ENCODE measurements around the gene OBSCN.

Gene OBSCN

GRCh38 chr1:228364068-228364705, 156.3 kb downstream of the OBSCN start:
- no peak for DNase-seq (ENCODE audit: low spot score)
- no peak for FAIRE-seq

GRCh38 chr1:228364706-228365213, 156.9 kb downstream of the OBSCN start:
- FAIRE-seq, result no peak

GRCh38 chr1:228365271-228366061, 157.6 kb downstream of the OBSCN start:
- no peak for DNase-seq (ENCODE audit: low spot score)
- no peak for FAIRE-seq

More at GRCh38 chr1:228364706-228365213, 156.9 kb downstream of the OBSCN start:
- DNase-seq (ENCODE audit: low spot score), result no peak

GRCh38 chr1:228366062-228366865, 158.4 kb downstream of the OBSCN start:
- no peak for FAIRE-seq
- no peak for DNase-seq (ENCODE audit: low spot score)

- DNase-seq (ENCODE audit: low spot score), result no peak
- FAIRE-seq, result no peak
These were observed 159.3 kb downstream of the OBSCN start for GRCh38 chr1:228366866-228367741.

GRCh38 chr1:228367798-228368791, 160.3 kb downstream of the OBSCN start:
- FAIRE-seq (no peak), DNase-seq (ENCODE audit: low spot score) (no peak)

- DNase-seq (ENCODE audit: low spot score) (no peak), FAIRE-seq (no peak)
These were observed 161.2 kb downstream of the OBSCN start for GRCh38 chr1:228368801-228369607.

GRCh38 chr1:228369608-228370438, 162.0 kb downstream of the OBSCN start:
- no peak for FAIRE-seq

GRCh38 chr1:228370439-228370940, 162.6 kb downstream of the OBSCN start:
- FAIRE-seq (no peak), DNase-seq (ENCODE audit: low spot score) (no peak)

More at GRCh38 chr1:228369608-228370438, 162.0 kb downstream of the OBSCN start:
- no peak for DNase-seq (ENCODE audit: low spot score)

GRCh38 chr1:228370941-228371740, 163.3 kb downstream of the OBSCN start:
- DNase-seq (ENCODE audit: low spot score), result no peak
- no peak for FAIRE-seq

- FAIRE-seq, result no peak
- DNase-seq (ENCODE audit: low spot score), result no peak
These were observed 163.9 kb downstream of the OBSCN start for GRCh38 chr1:228371741-228372182.

GRCh38 chr1:228372183-228373003, 164.5 kb downstream of the OBSCN start:
- DNase-seq (ENCODE audit: low spot score), result no peak
- FAIRE-seq, result no peak

GRCh38 chr1:228373004-228373680, 165.3 kb downstream of the OBSCN start:
- no peak for DNase-seq (ENCODE audit: low spot score)

GRCh38 chr1:228373681-228374571, 166.1 kb downstream of the OBSCN start:
- FAIRE-seq (no peak), DNase-seq (ENCODE audit: low spot score) (no peak)

More at GRCh38 chr1:228373004-228373680, 165.3 kb downstream of the OBSCN start:
- FAIRE-seq, result no peak

Data from urothelium cell line (cell line).